Lung (tissue), 12 donors: ENCODE data around the gene ARHGAP15. TPM values are rescaled to one million over a fixed set of nuclear protein-coding genes. Genes with fewer than 3 reads are reported as not detected.

Source experiments
- ATAC-seq: fragments of 200-7000 bp; cut with Tn5 transposase; one replicate; pipeline ENCODE4 v1.9.1; 2020; ENCODE audit warnings: moderate number of reproducible peaks; ENCODE audit not compliant: insufficient read depth, low FRiP score
- DNase-seq, 3 donors: peaks; one replicate each; pipeline ENCODE4 v3.0.0-alpha.2; 2013 to 2017
- H3K27ac ChIP-seq, 2 donors: one replicate each; pipeline ENCODE4 v1.5.1; 2013; ENCODE audit warnings: mild to moderate bottlenecking in 2 of 2, moderate library complexity in 2 of 2, control low read depth in 1 of 2, inconsistent platforms in 1 of 2, low read depth in 1 of 2, low read length in 1 of 2
- H3K27me3 ChIP-seq, 3 donors: one replicate each; pipeline ENCODE4 v1.5.1; 2013; ENCODE audit warnings: low read length in 2 of 3; ENCODE audit not compliant: control insufficient read depth in 3 of 3, insufficient read depth in 3 of 3
- H3K36me3 ChIP-seq, 4 donors: one replicate each; pipeline ENCODE4 v1.5.1; 2013; ENCODE audit warnings: low read length in 4 of 4, mild to moderate bottlenecking in 1 of 4, moderate library complexity in 1 of 4; ENCODE audit not compliant: control insufficient read depth in 4 of 4, insufficient read depth in 4 of 4
- H3K4me1 ChIP-seq, 5 donors: one replicate each; pipeline ENCODE4 v1.5.1; 2013; ENCODE audit warnings: low read length in 5 of 5, mild to moderate bottlenecking in 2 of 5, moderate library complexity in 1 of 5; ENCODE audit not compliant: control insufficient read depth in 5 of 5, insufficient read depth in 5 of 5
- H3K4me3 ChIP-seq: one replicate; pipeline ENCODE4 v1.5.1; 2013; ENCODE audit warnings: mild to moderate bottlenecking, control low read depth, moderate library complexity
- H3K9ac ChIP-seq, 2 donors: one replicate each; pipeline ENCODE4 v1.5.1; 2013; ENCODE audit warnings: low read length in 2 of 2, control low read depth in 1 of 2; ENCODE audit not compliant: insufficient read depth in 1 of 2
- H3K9me3 ChIP-seq, 4 donors: one replicate each; pipeline ENCODE4 v1.5.1; 2013; ENCODE audit warnings: low read length in 3 of 4, mild to moderate bottlenecking in 1 of 4, moderate library complexity in 1 of 4; ENCODE audit not compliant: control insufficient read depth in 4 of 4, insufficient read depth in 3 of 4
- CTCF ChIP-seq: IDR thresholded peaks from 2 replicates; pipeline ENCODE4 v1.5.1; 2012; ENCODE audit warnings: mild to moderate bottlenecking; ENCODE audit errors: control extremely low read depth, extremely low read depth
- WGBS, 2 donors: extraction: QIAGEN DNeasy Blood & Tissue Kit; methylation state at CpG; one replicate each; pipeline ENCODE4 v1.1.7; 2013; 5-methylcytosine and 5-hydroxymethylcytosine counted together
- polyA plus RNA-seq, 2 donors: library from polyadenylated mRNA; stranded (reverse); fragments of 200-250 nt; gene quantifications; one replicate each; pipeline ENCODE4 v1.2.1, GENCODE V29; 2013
- total RNA-seq, 2 donors: library from RNA; depleted of rRNA in 1 of 2; stranded (reverse); fragments of >200 nt in 1 of 2; gene quantifications; one replicate each; pipeline ENCODE4 v1.2.1, GENCODE V29; 2014 to 2021
- donor health status: control.
- donor health status: control.
- donor health status: Bipolar disorder and iron deficiency.
- donor health status: healthy.
- donor health status: DM: yes; HTN: yes; CAD: no.

ARHGAP15 gene
- total and polyA plus RNA-seq, 4 donors, result 5.9 to 74.3 (median 13.2) TPM

- peak overlapping the region in 1 of 2 donors; percentile 41 for H3K27ac ChIP-seq
- WGBS, 2 donors, result 25 to 53% methylated on average over 1 of the region's 1 CpG
- no peak overlapping the region for H3K4me3 ChIP-seq
- H3K9me3 ChIP-seq, result no peaks in the 10 kb centered on the region
- peaks cover 0 to 3% (median 0%) of the 10 kb centered on the region in 5 donors for H3K4me1 ChIP-seq
- DNase-seq, result no peak
- H3K9ac ChIP-seq, result no peak overlapping the region
- no peaks in the 10 kb centered on the region for H3K27me3 ChIP-seq
- H3K36me3 ChIP-seq, result no peaks in the 10 kb centered on the region
- no peak for ATAC-seq
- no peak for TF ChIP-seq CTCF
Observed at GRCh38 chr2:143140864-143141661, 11.8 kb downstream of the ARHGAP15 start.

- H3K36me3 ChIP-seq, result no peaks in the 10 kb centered on the region
- H3K27me3 ChIP-seq, result no peaks in the 10 kb centered on the region
- DNase-seq (no peak), ATAC-seq (no peak)
- 25 to 60% methylated on average over 2 of the region's 2 CpGs for WGBS, 2 donors
- H3K27ac ChIP-seq, result no peak overlapping the region
- no peak overlapping the region for H3K9ac ChIP-seq
- peaks cover 0 to 18% (median 4%) of the 10 kb centered on the region in 5 donors for H3K4me1 ChIP-seq
- H3K9me3 ChIP-seq, result no peaks in the 10 kb centered on the region
- no peak overlapping the region for H3K4me3 ChIP-seq
- no peak for TF ChIP-seq CTCF
Observed at GRCh38 chr2:143142598-143142997, 13.4 kb downstream of the ARHGAP15 start.

- Histone ChIP-seq H3K36me3 (no peaks in the 10 kb centered on the region), H3K4me1 (peaks cover 0 to 18% (median 4%) of the 10 kb centered on the region in 5 donors), H3K9me3 (no peaks in the 10 kb centered on the region), H3K27ac (no peak overlapping the region), H3K9ac (no peak overlapping the region), H3K4me3 (no peak overlapping the region), H3K27me3 (no peaks in the 10 kb centered on the region)
- no peak for TF ChIP-seq CTCF
- DNase-seq (no peak), ATAC-seq (no peak)
- 85 to 93% methylated on average over 3 of the region's 3 CpGs for WGBS, 2 donors
Observed at GRCh38 chr2:143144813-143145455, 15.7 kb downstream of the ARHGAP15 start.
